ENCODE data around the gene DIPK1A.

DNA sequence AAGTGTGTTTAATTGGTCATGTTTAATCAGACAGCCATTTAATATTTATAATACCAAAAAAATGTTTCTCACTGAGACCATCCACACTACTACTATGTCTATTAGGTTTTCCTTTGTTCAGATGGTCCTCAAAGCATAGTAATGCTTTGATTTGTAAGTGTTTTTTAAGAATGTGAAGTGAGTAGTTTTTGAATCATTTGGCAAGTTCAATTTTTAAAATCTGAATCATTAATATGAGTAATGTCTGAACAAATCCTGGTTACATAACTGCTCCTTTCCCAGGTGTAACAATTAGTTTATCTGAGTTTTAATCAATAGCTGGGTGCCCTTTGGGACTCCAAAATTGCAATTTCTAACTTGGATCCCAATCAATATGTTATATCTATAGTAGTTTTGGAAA is 152.9 kb downstream of the DIPK1A start:
- TF ChIP-seq, protein P1, sequence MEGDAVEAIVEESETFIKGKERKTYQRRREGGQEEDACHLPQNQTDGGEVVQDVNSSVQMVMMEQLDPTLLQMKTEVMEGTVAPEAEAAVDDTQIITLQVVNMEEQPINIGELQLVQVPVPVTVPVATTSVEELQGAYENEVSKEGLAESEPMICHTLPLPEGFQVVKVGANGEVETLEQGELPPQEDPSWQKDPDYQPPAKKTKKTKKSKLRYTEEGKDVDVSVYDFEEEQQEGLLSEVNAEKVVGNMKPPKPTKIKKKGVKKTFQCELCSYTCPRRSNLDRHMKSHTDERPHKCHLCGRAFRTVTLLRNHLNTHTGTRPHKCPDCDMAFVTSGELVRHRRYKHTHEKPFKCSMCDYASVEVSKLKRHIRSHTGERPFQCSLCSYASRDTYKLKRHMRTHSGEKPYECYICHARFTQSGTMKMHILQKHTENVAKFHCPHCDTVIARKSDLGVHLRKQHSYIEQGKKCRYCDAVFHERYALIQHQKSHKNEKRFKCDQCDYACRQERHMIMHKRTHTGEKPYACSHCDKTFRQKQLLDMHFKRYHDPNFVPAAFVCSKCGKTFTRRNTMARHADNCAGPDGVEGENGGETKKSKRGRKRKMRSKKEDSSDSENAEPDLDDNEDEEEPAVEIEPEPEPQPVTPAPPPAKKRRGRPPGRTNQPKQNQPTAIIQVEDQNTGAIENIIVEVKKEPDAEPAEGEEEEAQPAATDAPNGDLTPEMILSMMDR (IDR thresholded peaks at IDR 0.05) = no peak
- TF ChIP-seq POLR2A (IDR thresholded peaks at IDR 0.05) = no peak

Measured in thyroid gland (tissue), 4 donors.